Measurements from ENCODE around the gene RASA3.

DNA sequence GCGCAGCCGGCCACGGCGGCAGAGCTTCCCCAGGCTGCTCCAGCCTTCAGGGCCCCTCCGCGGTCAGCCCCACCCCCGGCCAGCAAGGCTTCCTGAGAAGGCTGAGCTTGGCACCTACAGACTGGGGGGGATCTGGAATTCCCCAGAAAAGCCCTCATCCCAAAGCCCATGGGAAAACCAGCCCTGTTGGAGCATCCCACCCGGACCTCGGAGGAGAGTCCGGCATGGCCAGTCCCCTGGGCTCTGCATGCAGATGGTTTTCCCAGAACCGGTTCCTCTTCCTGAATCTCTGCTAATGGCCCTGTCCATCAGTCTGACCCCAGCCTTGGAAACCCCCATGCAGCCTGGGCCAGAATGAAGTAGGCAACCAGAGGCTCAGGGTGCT is 10.3 kb downstream of the RASA3 start:
- TF ChIP-seq, protein P1, sequence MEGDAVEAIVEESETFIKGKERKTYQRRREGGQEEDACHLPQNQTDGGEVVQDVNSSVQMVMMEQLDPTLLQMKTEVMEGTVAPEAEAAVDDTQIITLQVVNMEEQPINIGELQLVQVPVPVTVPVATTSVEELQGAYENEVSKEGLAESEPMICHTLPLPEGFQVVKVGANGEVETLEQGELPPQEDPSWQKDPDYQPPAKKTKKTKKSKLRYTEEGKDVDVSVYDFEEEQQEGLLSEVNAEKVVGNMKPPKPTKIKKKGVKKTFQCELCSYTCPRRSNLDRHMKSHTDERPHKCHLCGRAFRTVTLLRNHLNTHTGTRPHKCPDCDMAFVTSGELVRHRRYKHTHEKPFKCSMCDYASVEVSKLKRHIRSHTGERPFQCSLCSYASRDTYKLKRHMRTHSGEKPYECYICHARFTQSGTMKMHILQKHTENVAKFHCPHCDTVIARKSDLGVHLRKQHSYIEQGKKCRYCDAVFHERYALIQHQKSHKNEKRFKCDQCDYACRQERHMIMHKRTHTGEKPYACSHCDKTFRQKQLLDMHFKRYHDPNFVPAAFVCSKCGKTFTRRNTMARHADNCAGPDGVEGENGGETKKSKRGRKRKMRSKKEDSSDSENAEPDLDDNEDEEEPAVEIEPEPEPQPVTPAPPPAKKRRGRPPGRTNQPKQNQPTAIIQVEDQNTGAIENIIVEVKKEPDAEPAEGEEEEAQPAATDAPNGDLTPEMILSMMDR (IDR thresholded peaks at IDR 0.05; ENCODE audit: low read length), result no peak
- TF ChIP-seq EZH2phosphoT487 (IDR thresholded peaks at IDR 0.05; ENCODE audit: low read length) (no peak), EZH2 (optimal IDR thresholded peaks at IDR 0.05; ENCODE audit: low read depth, low read length) (no peak)

All from MM.1S (cell line).